Gastroesophageal sphincter (tissue), 4 donors: ENCODE data around the gene BRI3BP. TPM values are rescaled to one million over a fixed set of nuclear protein-coding genes. Genes with fewer than 3 reads are reported as not detected.
A peak's percentile ranks its signal among the peaks of the same experiment; 100 is the strongest.
"Not testable (repeated sequence)": the region's sequence is repeated elsewhere in the genome, so short reads cannot be mapped to it uniquely, and the experiment has no call there.

Experiments
- ATAC-seq: fragments of 150-250 bp; one replicate; pipeline ENCODE4 v1.9.1; 2016; ENCODE audit warnings: mild to moderate bottlenecking, moderate library complexity
- H3K27ac ChIP-seq, 4 donors: fragments of 200-600 bp; sonication (generic) in 3 of 4; 1 replicate in 3 of 4; 2 replicates in 1 of 4; pipeline ENCODE4 v1.5.1; 2016 to 2019
- H3K27me3 ChIP-seq: fragments of 200-600 bp; sonication (generic); one replicate; pipeline ENCODE4 v1.5.1; 2019
- H3K36me3 ChIP-seq, 2 donors: fragments of 200-600 bp; sonication (generic); one replicate each; pipeline ENCODE4 v1.5.1; 2019; ENCODE audit warnings: control low read depth in 1 of 2
- H3K4me1 ChIP-seq, 3 donors: fragments of 200-600 bp; sonication (generic); 1 replicate in 2 of 3; 2 replicates in 1 of 3; pipeline ENCODE4 v1.5.1; 2016 to 2019; ENCODE audit warnings: control low read depth in 2 of 3
- H3K4me3 ChIP-seq, 2 donors: fragments of 200-600 bp; sonication (generic); one replicate each; pipeline ENCODE4 v1.5.1; 2019; ENCODE audit warnings: mild to moderate bottlenecking in 1 of 2, moderate library complexity in 1 of 2
- H3K9me3 ChIP-seq, 3 donors: fragments of 200-600 bp; sonication (generic); one replicate each; pipeline ENCODE4 v1.5.1; 2017 to 2019; ENCODE audit warnings: control low read depth in 2 of 3
- CTCF ChIP-seq, 4 experiments: fragments of 200-600 bp in 2 of 4; fragments of 450-650 bp in 2 of 4; sonication (generic) in 1 of 4; IDR thresholded peaks; one replicate each; pipeline ENCODE4 v1.5.1; 2017 to 2019; ENCODE audit warnings: antibody characterized with exemption in 4 of 4, mild to moderate bottlenecking in 2 of 4, moderate library complexity in 2 of 4
- EP300 ChIP-seq: sonication (generic); formaldehyde crosslinking; IDR thresholded peaks from one replicate; pipeline ENCODE4 v1.6.1; 2017; ENCODE audit warnings: antibody characterized with exemption, mild to moderate bottlenecking
- POLR2A ChIP-seq, 2 donors: fragments of 450-650 bp; IDR thresholded peaks; one replicate each; pipeline ENCODE4 v1.6.1; 2017; ENCODE audit warnings: antibody characterized with exemption in 2 of 2, mild to moderate bottlenecking in 2 of 2, moderate library complexity in 1 of 2
- POLR2AphosphoS5 ChIP-seq: sonication (generic); formaldehyde crosslinking; IDR thresholded peaks from one replicate; pipeline ENCODE4 v1.6.1; 2017; ENCODE audit warnings: antibody characterized with exemption
- WGBS, 2 donors: methylation state at CpG; one replicate each; pipeline ENCODE4 v1.1.5; 2018; ENCODE audit warnings: low coverage in 1 of 2; 5-methylcytosine and 5-hydroxymethylcytosine counted together
- total RNA-seq, 4 donors: library from RNA; depleted of rRNA; stranded (reverse); fragments of >200 nt; gene quantifications; one replicate each; pipeline ENCODE4 v1.1.0, GENCODE V29; 2016

BRI3BP gene
- total RNA-seq, 4 donors from 2014 or later = 1.9 to 3.1 (median 2.5) TPM

- Histone ChIP-seq H3K4me1 (peaks cover 0 to 18% (median 5%) of the 10 kb centered on the region in 3 donors), H3K27me3 (peaks cover 20% of the 10 kb centered on the region), H3K9me3 (no peaks in the 10 kb centered on the region), H3K36me3 (no peaks in the 10 kb centered on the region), H3K4me3 (no peak overlapping the region), H3K27ac (no peak overlapping the region)
- no peak for TF ChIP-seq CTCF (IDR thresholded peaks at IDR 0.05)
- TF ChIP-seq EP300 = no peak
- TF ChIP-seq POLR2A (IDR thresholded peaks at IDR 0.05) = no peak
- no peak for TF ChIP-seq POLR2AphosphoS5
- no peak for ATAC-seq
- 94 to 96% methylated on average over 3 of the region's 3 CpGs for WGBS, 2 donors
Observed at GRCh38 chr12:125061229-125061628, 67.8 kb downstream of the BRI3BP start.

- peaks cover 0 to 30% (median 5%) of the 10 kb centered on the region in 3 donors for H3K4me1 ChIP-seq
- not testable (repeated sequence) for H3K4me3 ChIP-seq, H3K27me3 ChIP-seq, H3K36me3 ChIP-seq, H3K27ac ChIP-seq, ATAC-seq, H3K9me3 ChIP-seq
- WGBS, 2 donors = 68 to 95% methylated on average over 3 to 4 of the region's 4 CpGs
Observed at GRCh38 chr12:125063522-125063921, 70.1 kb downstream of the BRI3BP start.

GRCh38 chr12:125064492-125064891 lies 71.0 kb downstream of the BRI3BP start:
- Histone ChIP-seq H3K27ac (no peak overlapping the region), H3K4me1 (peaks cover 0 to 30% (median 5%) of the 10 kb centered on the region in 3 donors), H3K9me3 (no peaks in the 10 kb centered on the region), H3K27me3 (no peaks in the 10 kb centered on the region), H3K36me3 (peaks cover 0 to 4% of the 10 kb centered on the region in 2 donors), H3K4me3 (peak overlapping the region in 1 of 2 donors; percentile 91)
- WGBS, 2 donors = 41 to 50% methylated on average over 3 to 5 of the region's 5 CpGs
- ATAC-seq = no peak
- TF ChIP-seq POLR2AphosphoS5 (no peak), POLR2A (IDR thresholded peaks at IDR 0.05) (no peak)

GRCh38 chr12:125065021-125065918 lies 71.8 kb downstream of the BRI3BP start, which contains the start of gene AACS:
AACS (plus strand) TSS chr12:125065435; CDS start chr12:125065585, 150 bp downstream.
- peaks cover 0 to 12% of the 10 kb centered on the region in 2 donors for H3K36me3 ChIP-seq
- peak; percentile 96 for ATAC-seq
- no peaks in the 10 kb centered on the region for H3K27me3 ChIP-seq
- H3K4me3 ChIP-seq = peak within 1 kb of the TSS; percentile 59 to 91
- H3K4me1 ChIP-seq = peaks cover 0 to 30% (median 5%) of the 10 kb centered on the region in 3 donors
- 0% methylated on average over 1 of the region's 80 CpGs; no CpG with 5 or more reads in 1 of the 2 donors for WGBS, 2 donors
- peak within 1 kb of the TSS in 3 of 4 donors; percentile 82 to 85 (median 83) for H3K27ac ChIP-seq
- TF ChIP-seq CTCF (IDR thresholded peaks at IDR 0.05) (peak in 1 of 4 experiments; percentile 10), POLR2A (IDR thresholded peaks at IDR 0.05) (peak; percentile 37 to 57), EP300 (no peak), POLR2AphosphoS5 (no peak)
- H3K9me3 ChIP-seq = no peaks in the 10 kb centered on the region

- H3K36me3 ChIP-seq = peaks cover 0 to 12% of the 10 kb centered on the region in 2 donors
- H3K27me3 ChIP-seq = no peaks in the 10 kb centered on the region
- peak overlapping the region in 3 of 4 donors; percentile 82 to 85 (median 83) for H3K27ac ChIP-seq
- WGBS, 2 donors = 0 to 74% methylated on average over 1 to 11 of the region's 18 CpGs
- peak overlapping the region; percentile 59 to 91 for H3K4me3 ChIP-seq
- peaks cover 0 to 30% (median 5%) of the 10 kb centered on the region in 3 donors for H3K4me1 ChIP-seq
- no peaks in the 10 kb centered on the region for H3K9me3 ChIP-seq
- TF ChIP-seq CTCF (IDR thresholded peaks at IDR 0.05) = no peak
- no peak for TF ChIP-seq EP300
- TF ChIP-seq POLR2A (IDR thresholded peaks at IDR 0.05) = no peak
- no peak for ATAC-seq
Observed at GRCh38 chr12:125065919-125066570, 72.6 kb downstream of the BRI3BP start.
